HG03521 (cell line): ENCODE data around the gene IGF2BP3.
"Not testable (repeated sequence)": the region's sequence is repeated elsewhere in the genome, so short reads cannot be mapped to it uniquely, and the experiment has no call there.

Experiments
- ATAC-seq: cut with Tn5 transposase; IDR thresholded peaks from one replicate; pipeline ENCODE4 v1.9.1; 2021; ENCODE audit warnings: mild to moderate bottlenecking, moderate library complexity; ENCODE audit not compliant: unreplicated experiment

The IGF2BP3 gene

DNA sequence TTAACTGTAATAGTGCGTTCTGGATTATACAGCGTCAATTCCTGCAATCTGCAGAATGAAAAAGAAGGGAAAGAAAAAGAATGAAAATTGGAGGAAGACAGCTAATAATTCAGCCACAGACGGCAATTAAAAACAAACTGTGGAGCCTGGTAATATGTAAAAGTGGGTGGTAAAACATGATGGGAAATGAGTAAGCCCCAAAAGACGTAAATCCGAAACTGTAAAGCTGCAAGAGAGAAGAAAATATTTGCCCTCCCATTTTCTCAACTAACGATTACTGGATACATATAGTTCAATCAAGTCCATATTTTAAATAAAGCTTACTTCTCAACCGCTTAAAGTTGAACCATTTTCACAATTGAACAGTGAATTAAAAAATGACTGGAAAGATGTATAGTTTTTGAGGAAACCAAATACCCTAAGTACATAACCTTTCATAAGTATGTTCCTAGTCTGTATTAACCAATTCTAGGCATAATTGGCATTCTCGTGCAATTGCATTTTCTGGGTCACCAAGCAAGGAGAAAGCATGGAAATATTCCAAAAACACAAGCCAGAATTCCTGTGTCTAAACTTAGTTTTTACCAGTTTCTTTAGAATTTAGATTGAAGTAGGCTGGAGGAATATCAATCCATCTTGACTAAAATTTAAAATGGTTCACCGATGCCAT is 126.3 kb downstream of the IGF2BP3 start:
- ATAC-seq: no peak

DNA sequence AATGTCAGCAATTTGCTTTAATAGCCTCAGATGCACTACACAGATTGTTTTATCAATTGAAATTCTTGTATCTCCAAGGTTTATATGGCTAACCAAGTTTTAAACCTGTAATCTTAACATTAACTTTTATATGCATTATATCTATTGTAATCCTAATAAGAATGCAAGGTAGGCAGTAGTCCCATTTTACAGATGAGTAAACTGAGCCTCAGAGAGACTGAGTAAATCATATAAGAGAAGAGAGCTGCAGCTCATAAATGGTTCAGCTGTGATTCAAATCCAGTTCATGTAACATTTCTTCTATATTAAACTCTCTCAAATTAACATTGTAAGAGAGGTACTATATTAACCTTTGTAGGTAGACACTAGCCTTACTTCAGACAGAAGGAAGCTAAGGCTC is 127.2 kb downstream of the IGF2BP3 start:
- ATAC-seq: no peak

DNA sequence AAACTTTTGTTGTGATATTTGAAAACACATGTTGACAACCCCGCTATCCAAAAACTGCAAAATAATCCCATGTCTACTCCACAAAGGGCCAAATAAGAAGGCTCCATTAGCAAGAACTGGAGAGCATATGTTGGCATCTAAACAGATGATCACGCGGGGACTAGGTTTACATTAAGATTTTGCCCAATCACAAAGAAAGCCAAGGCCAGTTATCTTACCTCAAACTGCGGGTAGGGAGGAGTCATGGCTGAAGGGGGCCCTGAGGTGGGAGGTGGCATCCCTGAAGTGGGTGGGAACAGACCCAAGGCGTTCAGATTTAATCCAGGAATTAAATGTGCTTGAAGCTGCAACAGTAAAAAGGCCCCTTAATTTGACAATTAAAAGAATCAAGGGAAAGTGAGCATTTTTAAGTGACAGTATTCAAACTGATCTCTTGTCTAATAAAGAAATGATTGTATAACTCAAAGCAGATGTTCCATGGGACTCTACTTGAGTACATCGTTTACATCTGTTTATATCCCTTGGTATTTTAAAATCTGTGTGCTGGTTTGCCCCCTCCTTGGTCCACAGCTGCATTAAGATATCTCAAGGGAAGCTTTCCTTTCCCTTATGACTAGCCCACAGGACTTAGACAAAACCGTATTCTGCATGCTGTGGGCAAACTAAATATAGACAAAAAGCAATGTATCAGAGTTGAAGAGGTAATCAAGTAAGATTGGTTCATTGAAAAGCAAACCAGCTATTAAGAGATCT is 128.3 kb downstream of the IGF2BP3 start:
- ATAC-seq: no peak

DNA sequence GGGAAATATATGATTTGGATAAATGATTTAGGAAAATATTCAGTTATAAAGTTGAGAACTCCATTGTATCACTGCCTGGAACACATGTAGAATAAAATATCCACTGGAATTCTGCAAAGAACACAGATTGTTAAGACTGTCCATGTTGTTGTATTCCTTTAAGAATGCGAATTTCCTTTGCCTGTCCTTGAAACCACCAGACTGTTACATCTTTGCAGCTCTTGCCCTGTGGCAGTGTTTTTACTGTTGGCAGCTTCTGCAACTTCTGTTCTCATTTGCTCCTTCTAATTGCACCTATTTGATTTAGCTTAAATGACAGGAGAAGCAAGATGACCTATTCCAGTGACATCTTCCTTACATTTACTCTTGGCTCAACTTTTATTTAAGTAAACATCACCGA is 131.4 kb downstream of the IGF2BP3 start:
- ATAC-seq: no peak

DNA sequence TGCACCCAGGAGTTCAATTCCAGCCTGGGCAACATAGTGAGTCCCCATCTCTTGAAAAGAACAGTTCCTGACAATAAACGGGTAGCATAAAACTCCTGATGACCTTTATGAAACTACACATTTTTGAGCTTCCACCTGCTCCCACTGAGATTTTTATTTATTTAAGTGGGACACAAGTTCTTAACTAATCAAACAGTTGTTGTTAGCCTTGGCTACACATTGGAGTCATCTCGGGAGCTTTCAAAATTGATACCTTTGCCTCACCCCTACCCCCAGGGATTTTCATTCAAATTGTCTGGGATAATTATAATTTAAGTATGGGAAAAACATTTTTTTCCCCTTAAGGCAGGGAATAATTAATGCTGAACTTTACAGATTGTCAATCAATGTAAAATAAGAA is 131.9 kb downstream of the IGF2BP3 start:
- ATAC-seq: no peak

DNA sequence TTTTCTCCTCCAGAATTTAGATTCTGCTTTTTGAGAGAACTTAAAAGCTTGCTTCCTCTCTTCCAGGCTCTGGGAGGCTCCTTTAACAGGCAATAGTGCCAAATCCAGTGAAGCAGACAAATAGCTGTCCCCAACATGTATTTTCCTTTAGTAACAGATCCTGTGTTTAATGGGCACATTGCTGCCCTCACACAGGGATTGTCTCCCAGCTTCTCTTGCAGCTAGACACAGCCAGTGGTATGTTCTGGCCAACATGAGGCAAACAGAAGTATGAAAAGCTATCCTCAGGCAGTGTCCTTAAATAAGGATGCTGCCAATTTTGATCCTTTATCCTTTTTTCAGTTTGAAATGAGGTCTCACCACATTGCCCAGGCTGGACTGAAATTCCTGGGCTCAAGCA is 132.9 kb downstream of the IGF2BP3 start:
- no peak for ATAC-seq

DNA sequence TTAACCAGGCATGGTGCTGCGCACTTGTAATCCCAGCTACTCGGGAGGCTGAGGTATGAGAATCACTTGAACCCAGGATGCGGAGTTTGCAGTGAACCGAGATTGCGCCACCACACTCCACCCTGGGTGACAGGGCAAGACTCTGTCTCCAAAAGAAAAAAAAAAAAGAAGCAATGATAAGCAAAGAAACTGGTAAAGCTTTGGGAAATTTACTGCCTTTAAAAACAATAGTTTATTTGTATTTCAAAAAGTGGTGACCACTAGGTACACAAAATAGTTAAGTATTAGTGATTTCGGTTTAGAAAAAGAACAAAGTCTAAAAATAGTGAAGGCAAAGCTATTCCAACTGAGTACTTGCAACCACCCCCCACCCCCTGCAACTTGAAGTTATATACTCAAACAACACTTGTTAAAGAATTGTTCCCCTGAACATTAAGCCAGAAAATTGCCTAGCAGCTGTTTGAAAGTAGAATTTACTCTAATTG is 133.4 kb downstream of the IGF2BP3 start:
- ATAC-seq: no peak

DNA sequence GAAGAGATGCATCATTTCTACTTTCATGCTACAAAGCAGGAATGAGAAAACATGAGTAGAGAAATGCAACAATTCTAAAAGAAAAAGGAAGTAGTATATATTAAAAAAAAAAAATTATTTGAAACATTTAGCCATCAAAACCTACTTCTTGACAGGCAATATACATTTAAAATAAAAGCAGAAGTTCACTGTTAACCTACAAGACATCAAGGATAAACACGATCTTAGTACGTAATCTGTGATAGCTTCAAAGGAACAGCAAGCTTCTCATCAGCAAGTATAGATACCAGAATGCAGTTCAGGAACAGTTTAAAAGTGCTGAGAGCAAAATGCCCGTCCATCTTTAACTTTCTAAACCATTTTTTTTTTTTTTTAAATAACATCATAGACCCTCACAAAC is 134.2 kb downstream of the IGF2BP3 start:
- ATAC-seq: no peak

DNA sequence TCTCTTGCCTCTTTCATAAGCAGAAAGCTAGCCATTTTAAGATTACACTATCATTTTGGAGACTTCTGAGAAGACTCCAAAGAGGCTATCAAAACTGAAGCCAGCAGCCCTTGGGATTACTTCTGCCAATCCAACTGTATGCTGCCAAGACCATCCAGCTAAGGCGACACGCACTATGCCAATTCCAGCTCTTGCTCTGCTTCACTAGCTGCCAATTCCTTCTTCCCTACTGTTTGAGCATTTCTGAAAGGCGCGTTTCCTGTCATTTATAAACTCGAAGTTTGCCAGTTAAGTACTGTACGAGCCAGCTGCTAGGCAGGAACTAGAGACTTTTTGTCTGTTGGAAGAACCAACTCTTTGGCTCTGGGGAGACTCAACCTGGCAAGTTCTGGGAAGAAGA is 134.7 kb downstream of the IGF2BP3 start:
- ATAC-seq: no peak

DNA sequence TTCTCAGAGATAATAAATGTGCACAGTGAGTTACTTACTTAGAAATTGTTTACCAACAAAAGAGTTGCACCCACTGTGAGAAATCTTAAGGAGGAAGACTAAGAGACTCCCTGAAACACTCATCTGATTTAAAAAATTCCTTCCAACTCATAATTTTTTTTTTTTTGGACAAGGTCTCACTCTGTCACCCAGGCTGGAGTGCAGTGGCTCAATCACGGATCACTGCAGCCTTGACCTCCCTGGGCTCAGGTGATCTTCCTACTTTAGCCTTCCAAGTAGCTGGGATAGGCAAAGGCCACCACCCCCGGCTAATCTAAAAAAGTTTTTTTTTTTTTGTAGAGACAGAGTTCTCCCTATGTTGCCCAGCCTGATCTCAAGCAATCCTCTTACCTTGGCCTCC is 135.2 kb downstream of the IGF2BP3 start:
- no peak for ATAC-seq

DNA sequence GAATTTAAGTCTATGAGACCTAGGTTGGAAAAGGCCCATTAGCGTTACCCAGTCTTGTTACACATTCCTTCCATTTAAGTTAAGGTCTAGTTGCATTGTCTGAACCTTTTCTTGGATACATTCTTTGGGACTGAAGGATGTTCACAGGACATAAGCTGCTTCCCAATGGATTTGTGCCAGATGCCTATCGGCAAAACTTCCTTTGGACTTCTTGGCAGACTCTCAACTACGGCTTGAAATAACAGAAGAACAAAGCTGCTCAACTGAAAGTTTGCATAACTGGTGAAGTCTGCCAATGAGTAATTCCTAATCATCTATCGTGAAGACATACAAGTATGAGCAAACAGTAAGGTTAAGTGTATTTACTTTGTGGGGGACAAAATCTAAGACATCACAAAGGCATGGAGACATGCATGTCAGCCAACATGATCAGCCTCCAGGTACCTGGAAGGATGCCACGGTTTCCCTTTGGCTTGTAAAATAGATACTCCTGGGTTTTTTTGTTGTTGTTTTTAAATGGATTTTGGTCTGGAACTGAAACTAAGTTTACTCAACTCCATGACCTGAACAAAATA is 135.7 kb downstream of the IGF2BP3 start:
- no peak for ATAC-seq

DNA sequence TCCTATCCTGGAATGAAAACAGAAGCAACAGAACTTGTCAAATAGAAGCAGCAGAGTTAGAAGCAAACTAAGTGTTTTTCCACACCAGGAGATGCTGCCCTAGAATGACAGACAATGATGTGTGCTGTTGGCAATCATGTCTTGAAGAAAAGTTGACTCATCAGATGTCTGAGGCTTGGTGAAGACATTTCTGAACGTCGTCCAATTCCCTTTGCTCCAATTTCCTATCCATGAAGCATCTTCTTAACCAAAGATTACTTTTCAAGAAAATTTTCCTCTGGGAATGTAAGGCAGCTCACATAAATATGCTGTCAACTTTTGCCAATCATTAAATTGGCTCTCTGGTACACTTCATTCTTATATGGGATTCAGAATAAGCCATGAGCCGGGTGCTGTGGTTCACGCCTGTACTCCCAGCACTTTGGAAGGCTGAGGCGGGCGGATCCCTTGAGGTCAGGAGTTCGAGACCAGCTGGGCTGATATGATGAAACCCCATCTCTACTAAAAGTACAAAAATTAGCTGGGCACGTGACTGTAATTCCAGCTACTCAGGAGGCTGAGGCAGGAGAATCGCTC is 136.5 kb downstream of the IGF2BP3 start:
- ATAC-seq: no peak

DNA sequence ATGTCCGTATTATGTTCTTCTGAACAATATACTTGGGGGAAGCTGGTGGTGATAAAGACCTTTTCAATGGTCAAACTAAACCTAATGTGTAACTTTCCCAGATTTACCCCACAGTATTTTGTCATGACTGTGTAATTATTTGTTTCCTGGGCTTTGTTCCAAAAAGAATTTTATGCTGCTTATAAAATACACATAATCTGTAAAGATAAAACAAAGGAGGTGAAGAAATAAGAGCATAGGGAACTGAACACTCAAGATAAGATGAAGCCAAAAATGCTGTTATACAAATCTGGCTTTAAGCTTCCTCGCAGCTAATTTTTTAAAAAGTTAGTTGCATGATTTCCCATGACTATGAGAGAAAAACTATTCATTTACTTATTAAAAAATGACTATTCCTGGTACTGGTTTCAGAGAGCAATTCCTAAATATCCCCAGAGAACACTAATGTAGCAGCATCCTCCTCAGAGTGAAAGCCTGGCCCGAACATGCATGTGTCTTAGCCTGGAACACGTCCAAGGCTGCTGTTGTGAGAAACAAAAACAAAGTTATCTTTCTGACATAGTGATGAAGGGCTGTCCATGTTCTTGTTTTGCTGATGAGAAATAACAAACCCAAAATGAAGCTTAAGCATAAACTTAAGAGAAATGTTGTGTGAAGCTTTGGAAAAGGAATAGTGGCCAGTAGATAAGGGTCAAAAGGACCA is 137.2 kb downstream of the IGF2BP3 start:
- ATAC-seq: no peak

DNA sequence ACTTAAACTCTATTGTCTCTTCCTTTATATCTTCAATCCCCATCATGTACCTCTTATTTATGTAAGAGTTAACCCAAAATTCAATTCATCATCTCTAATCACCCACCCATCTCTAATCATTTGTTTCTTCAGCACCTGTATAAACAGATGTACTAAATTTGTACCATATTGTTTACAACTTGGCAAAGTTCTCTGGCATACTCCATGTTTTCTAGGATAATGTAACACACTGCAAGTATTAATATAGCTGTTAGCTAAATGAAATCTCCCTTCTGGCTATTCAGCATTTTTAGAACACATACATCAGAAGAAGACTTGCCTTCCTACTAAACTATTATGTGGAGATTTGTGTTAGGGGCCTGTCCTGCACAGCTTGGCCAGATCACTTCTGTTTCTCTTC is 138.1 kb downstream of the IGF2BP3 start:
- no peak for ATAC-seq

DNA sequence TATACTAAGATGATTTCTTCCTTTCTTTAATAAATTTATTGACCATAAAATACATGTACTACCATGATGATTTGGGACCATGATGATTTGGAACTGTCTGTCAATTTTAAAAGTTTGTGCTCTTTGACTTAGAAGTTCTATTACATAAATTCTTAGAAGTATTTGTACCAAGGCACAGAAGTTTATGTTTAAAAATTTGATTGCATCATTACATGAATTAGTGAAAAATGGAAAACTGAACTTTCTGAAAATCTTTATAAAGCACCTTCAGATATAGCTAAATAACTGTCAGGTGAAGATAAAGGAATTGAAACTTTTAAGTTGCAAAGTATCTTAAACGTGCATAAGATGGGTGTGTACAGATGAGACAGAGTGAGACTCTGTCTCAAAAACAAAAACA is 139.2 kb downstream of the IGF2BP3 start:
- no peak for ATAC-seq

DNA sequence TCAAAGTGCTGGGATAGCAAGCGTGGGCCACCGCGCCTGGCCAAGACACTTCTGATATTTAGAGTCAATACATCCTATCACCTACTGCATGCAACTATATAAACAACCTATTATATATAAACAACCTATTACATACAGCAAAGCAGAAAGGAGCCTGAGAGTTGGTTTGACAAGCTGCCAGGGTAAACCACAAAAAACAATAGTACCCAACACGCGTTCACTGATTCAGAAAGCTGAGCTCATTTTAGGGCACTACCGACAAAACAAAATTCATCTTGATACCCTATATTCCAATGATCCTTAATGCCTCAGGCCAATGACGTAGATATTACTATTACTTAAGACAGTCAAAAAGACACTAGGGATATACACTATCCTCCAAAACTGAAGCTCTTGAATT is 154.9 kb downstream of the IGF2BP3 start:
- no peak for ATAC-seq

DNA sequence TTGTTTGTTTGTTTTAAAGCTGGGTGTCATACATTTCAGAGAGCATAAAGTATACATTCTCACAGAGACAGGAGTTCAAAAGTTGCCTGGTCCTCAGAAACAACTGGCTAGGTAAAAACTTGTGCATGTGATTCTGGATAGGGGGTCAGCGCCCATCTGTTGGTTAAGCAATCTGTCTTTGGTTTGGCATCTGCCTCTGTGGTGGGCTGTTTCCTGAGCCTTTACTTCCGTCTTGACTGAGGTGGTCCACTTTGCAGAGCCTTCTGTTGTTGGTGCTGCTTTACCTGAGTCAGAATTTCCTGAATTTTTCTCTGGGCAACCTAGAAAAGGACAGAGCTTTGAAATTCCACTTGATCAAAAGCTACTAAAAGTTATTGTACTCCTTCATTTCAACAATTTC is 158.2 kb downstream of the IGF2BP3 start:
- ATAC-seq: not testable (repeated sequence)

DNA sequence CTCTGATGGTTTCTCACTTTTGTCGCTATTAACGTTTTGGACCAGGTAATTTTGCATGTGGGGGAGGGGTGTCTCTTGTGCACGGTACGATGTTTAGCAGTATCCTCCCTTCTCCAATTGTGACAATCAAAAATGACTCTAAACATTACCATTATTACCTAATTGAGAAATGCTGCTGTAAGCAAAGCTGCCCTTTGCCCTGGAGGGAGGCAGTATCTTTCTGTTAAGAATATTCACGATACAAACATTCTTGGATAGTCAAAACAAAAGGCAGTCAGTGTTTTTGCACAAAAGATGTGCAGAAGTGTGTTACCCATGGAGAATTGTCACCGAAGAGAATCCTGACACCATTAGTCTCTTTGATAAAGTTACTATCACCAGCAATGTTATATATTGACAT is 161.5 kb downstream of the IGF2BP3 start:
- no peak for ATAC-seq

DNA sequence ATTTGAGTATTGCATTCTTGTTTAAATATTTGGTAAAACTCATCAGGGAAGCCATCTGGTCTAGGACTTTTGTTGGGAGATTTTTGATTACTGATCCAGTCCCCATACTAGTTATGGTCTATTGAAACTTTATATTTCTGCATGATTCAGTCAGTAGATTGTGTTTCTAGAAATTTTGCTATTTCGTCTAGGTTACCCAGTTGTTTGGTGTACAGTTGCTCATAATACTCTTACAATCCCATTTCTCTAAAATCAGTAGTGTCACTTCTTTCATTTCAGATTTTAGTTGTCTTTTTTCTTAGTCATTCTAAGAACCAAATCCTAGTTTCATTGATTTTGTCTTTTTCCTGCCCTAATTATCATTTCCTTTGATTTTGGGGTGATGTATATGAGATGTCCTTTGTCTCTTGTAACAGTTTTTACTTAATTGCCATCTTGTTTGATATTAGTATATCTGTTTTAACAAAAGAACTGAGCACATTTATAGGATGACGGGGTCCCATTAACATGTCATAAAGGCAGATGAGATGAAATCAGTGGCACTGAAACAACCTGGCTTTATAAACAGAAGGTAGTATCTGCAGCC is 163.3 kb downstream of the IGF2BP3 start:
- ATAC-seq: no peak

DNA sequence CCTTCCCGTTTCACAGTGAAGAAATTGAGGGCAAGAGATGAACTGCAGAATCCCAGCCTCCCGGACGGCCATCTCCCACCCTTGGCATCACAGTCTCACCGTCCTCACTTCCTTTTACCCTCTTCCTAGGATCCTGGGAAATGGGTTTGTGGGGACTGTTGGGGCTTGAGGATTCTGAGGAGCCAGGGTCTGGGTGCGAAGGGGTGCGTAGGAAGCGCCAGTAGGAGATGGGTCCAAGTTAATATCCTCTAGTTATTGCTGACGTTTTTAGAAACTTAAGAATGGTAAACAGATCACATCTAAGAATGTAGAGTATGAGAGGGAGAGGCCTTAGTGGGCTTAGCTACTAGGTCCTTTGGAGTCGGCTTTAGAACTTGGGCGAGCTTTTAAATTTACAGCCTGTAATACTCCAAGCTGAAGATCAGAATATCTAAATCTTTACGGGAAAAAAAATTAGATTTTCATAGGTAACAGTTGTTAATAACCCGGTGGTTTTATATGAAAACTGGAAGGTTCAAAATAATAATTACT is 170.5 kb downstream of the IGF2BP3 start:
- no peak for ATAC-seq
